Measurements from ENCODE around the gene IFIT2. TPM values are rescaled to one million over a fixed set of nuclear protein-coding genes. Genes with fewer than 3 reads are reported as not detected.

Gene IFIT2
- total RNA-seq, 1 experiment from 2014 or later, result 1.0 TPM

GRCh38 chr10:89304925-89305324, 3.1 kb downstream of the IFIT2 start:
- Histone ChIP-seq H3K9me3 (ENCODE audit: control insufficient read depth in 1 of 2, insufficient read depth in 1 of 2, low read depth in 1 of 2, low read length in 2 of 2) (no peaks in the 10 kb centered on the region), H3K27ac (ENCODE audit: low read depth, low read length) (no peak overlapping the region), H3K79me2 (ENCODE audit: insufficient read depth, low read length) (no peaks in the 10 kb centered on the region), H2AFZ (ENCODE audit: low read depth, low read length, poor library complexity, severe bottlenecking) (no peak overlapping the region), H4K20me1 (ENCODE audit: insufficient read depth) (no peaks in the 10 kb centered on the region), H3K27me3 (ENCODE audit: insufficient read depth, low read length) (no peaks in the 10 kb centered on the region), H3K9ac (ENCODE audit: low read length) (no peak overlapping the region), H3K9me2 (ENCODE audit: insufficient read depth) (no peaks in the 10 kb centered on the region), H3K4me1 (ENCODE audit: control insufficient read depth in 1 of 2, insufficient read depth in 2 of 2, low read length in 2 of 2) (peaks cover 0 to 17% of the 10 kb centered on the region in 2 experiments; a peak in 2 of 4 replicates), H3K4me3 (replicated peaks in 1 of 2; ENCODE audit: low read depth in 1 of 2, low read length in 2 of 2) (no peak overlapping the region), H3K36me3 (ENCODE audit: control insufficient read depth in 1 of 2, insufficient read depth in 2 of 2, low read length in 2 of 2) (no peaks in the 10 kb centered on the region), H3K4me2 (ENCODE audit: low read length) (no peak overlapping the region)
- BruUV-seq (replicated peaks), result no TSS peak
- DNase-seq (ENCODE audit: low read depth, low spot score), result no peak
- no peak for TF ChIP-seq EZH2phosphoT487 (IDR thresholded peaks at IDR 0.05; ENCODE audit: borderline replicate concordance)
- TF ChIP-seq YY1 (IDR thresholded peaks at IDR 0.05; ENCODE audit: extremely low read depth, insufficient replicate concordance, low read depth, low read length), result no peak
- TF ChIP-seq EGR1 (IDR thresholded peaks at IDR 0.05; ENCODE audit: low read depth), result no peak
- no peak for TF ChIP-seq CEBPB (IDR thresholded peaks at IDR 0.05; ENCODE audit: low read depth)
- no peak for TF ChIP-seq CTCF (IDR thresholded peaks at IDR 0.05 in 2 of 3, conservative IDR thresholded peaks at IDR 0.05 in 1 of 3; ENCODE audit: borderline replicate concordance in 1 of 3, insufficient read depth in 1 of 3, low read depth in 2 of 3, low read length in 2 of 3)
- TF ChIP-seq TCF7L2 (IDR thresholded peaks at IDR 0.05; ENCODE audit: borderline replicate concordance, extremely low read depth, insufficient read depth, insufficient read length), result no peak
- no peak for TF ChIP-seq ATF3 (IDR thresholded peaks at IDR 0.05)
- TF ChIP-seq POLR2AphosphoS5 (IDR thresholded peaks at IDR 0.05; ENCODE audit: low read depth, low read length), result no peak
- TF ChIP-seq JUND (IDR thresholded peaks at IDR 0.05), result no peak
- TF ChIP-seq RAD21 (IDR thresholded peaks at IDR 0.05; ENCODE audit: low read depth), result no peak
- no peak for TF ChIP-seq MAX (IDR thresholded peaks at IDR 0.05)
- no peak for TF ChIP-seq ZFX (IDR thresholded peaks at IDR 0.05)
- TF ChIP-seq CBX3 (IDR thresholded peaks at IDR 0.05; ENCODE audit: low read depth), result no peak
- TF ChIP-seq ELF1 (IDR thresholded peaks at IDR 0.05; ENCODE audit: borderline replicate concordance, low read depth), result no peak
- intact Hi-C loops (cut with micrococcal nuclease), result no loop called here
- RAD21 ChIA-PET (ENCODE audit: low non-redundant PET in 1 of 2, low total read pairs in 2 of 2, uncharacterized antibody in 2 of 2, unreplicated experiment in 2 of 2), result no interaction called here
- POLR2A ChIA-PET, result no interaction called here
- CTCF ChIA-PET, result no interaction called here
- ATAC-seq, result no peak

Measured in HCT116 (cell line).